Astrocyte of the spinal cord (primary cell): ENCODE measurements around the gene SLC40A1.
A peak's percentile ranks its signal among the peaks of the same experiment; 100 is the strongest.

Experiments used
- DNase-seq: peaks from one replicate; pipeline ENCODE4 v3.0.0; 2011; ENCODE audit warnings: low read depth, low spot score
- H3K4me3 ChIP-seq: 2 replicates; pipeline ENCODE4 v1.5.1; 2011; ENCODE audit warnings: low read depth, mild to moderate bottlenecking, low read length, moderate library complexity
- CTCF ChIP-seq: IDR thresholded peaks from 2 replicates; pipeline ENCODE4 v1.5.1; 2012; ENCODE audit warnings: low read depth, mild to moderate bottlenecking, low read length, inconsistent platforms
- in situ Hi-C: cut with HindIII; loops from 2 replicates; pipeline ENCODE4 v1.10.0; 2017; ENCODE audit warnings: low sequenced_read_pairs

Gene SLC40A1

GRCh38 chr2:189536830-189537229, 43.8 kb downstream of the SLC40A1 start:
- DNase-seq: no peak
- TF ChIP-seq CTCF: no peak
- H3K4me3 ChIP-seq: no peak overlapping the region
- in situ Hi-C loops: no loop called here

- H3K4me3 ChIP-seq: no peak overlapping the region
- in situ Hi-C loops: no loop called here
- TF ChIP-seq CTCF: no peak
- DNase-seq: peak; percentile 46
Measured at GRCh38 chr2:189534854-189535832, 45.4 kb downstream of the SLC40A1 start.

- no peak for TF ChIP-seq CTCF
- in situ Hi-C loops: no loop called here
- DNase-seq: no peak
- H3K4me3 ChIP-seq: no peak overlapping the region
Measured at GRCh38 chr2:189533288-189534035, 47.1 kb downstream of the SLC40A1 start.

- in situ Hi-C loops: no loop called here
- no peak overlapping the region for H3K4me3 ChIP-seq
- DNase-seq: no peak
- TF ChIP-seq CTCF: no peak
Measured at GRCh38 chr2:189530965-189531637, 49.5 kb downstream of the SLC40A1 start.

- no peak for TF ChIP-seq CTCF
- no peak overlapping the region for H3K4me3 ChIP-seq
- DNase-seq: no peak
- in situ Hi-C loops: no loop called here
Measured at GRCh38 chr2:189528617-189529016, 52.0 kb downstream of the SLC40A1 start.

GRCh38 chr2:189527812-189528592, 52.6 kb downstream of the SLC40A1 start:
- no peak overlapping the region for H3K4me3 ChIP-seq
- no peak for TF ChIP-seq CTCF
- no peak for DNase-seq
- in situ Hi-C loops: no loop called here
